ENCODE results near the gene DGKI. TPM values are rescaled to one million over a fixed set of nuclear protein-coding genes. Genes with fewer than 3 reads are reported as not detected.

DGKI gene
- total RNA-seq, 3 donors from 2014 or later (not counting 1 experiment from before 2014, with no cell fraction given): 0.53 TPM; not detected in 2

- no peaks in the 10 kb centered on the region for H3K9me3 ChIP-seq (ENCODE audit: control insufficient read depth, insufficient read depth, low read length)
- intact Hi-C loops (cut with micrococcal nuclease): no loop called here
- H3K36me3 ChIP-seq (ENCODE audit: control insufficient read depth, insufficient read depth, low read length): no peaks in the 10 kb centered on the region
- no peaks in the 10 kb centered on the region for H3K27me3 Mint-ChIP-seq (ENCODE audit: low read depth in 2 of 2)
- H3K36me3 Mint-ChIP-seq: no peaks in the 10 kb centered on the region
- no peak for TF ChIP-seq CTCF (IDR thresholded peaks at IDR 0.05)
- no peaks in the 10 kb centered on the region for H3K4me1 ChIP-seq (ENCODE audit: control insufficient read depth, insufficient read depth, low read length)
- DNase-seq: no peak
- no peaks in the 10 kb centered on the region for H3K4me1 Mint-ChIP-seq
- WGBS (ENCODE audit: insufficient coverage): 85% methylated on average over 5 of the region's 7 CpGs
- H3K27ac ChIP-seq (ENCODE audit: low read length): no peak overlapping the region
- H3K27ac Mint-ChIP-seq: no peak overlapping the region
- no peak overlapping the region for H3K4me3 Mint-ChIP-seq
- peaks cover 0 to 4% of the 10 kb centered on the region in 2 donors for H3K9me3 Mint-ChIP-seq
- no peaks in the 10 kb centered on the region for H3K27me3 ChIP-seq (ENCODE audit: control insufficient read depth, insufficient read depth, low read length)
- ATAC-seq: no peak
- H3K4me3 ChIP-seq (ENCODE audit: low read length): no peak overlapping the region
These were observed 370.8 kb downstream of the DGKI start for GRCh38 chr7:137475966-137476365.

GRCh38 chr7:137474540-137475026 lies 372.2 kb downstream of the DGKI start:
- Histone ChIP-seq H3K4me1 (ENCODE audit: control insufficient read depth, insufficient read depth, low read length) (no peaks in the 10 kb centered on the region), H3K4me3 (ENCODE audit: low read length) (no peak overlapping the region), H3K27me3 (ENCODE audit: control insufficient read depth, insufficient read depth, low read length) (no peaks in the 10 kb centered on the region), H3K9me3 (ENCODE audit: control insufficient read depth, insufficient read depth, low read length) (no peaks in the 10 kb centered on the region), H3K36me3 (ENCODE audit: control insufficient read depth, insufficient read depth, low read length) (no peaks in the 10 kb centered on the region), H3K27ac (ENCODE audit: low read length) (no peak overlapping the region)
- no peaks in the 10 kb centered on the region for H3K4me1 Mint-ChIP-seq
- ATAC-seq: no peak
- 91% methylated on average over 10 of the region's 11 CpGs for WGBS (ENCODE audit: insufficient coverage)
- no peak for TF ChIP-seq CTCF (IDR thresholded peaks at IDR 0.05)
- no peak overlapping the region for H3K27ac Mint-ChIP-seq
- no peak overlapping the region for H3K4me3 Mint-ChIP-seq
- H3K9me3 Mint-ChIP-seq: peaks cover 0 to 2% of the 10 kb centered on the region in 2 donors
- DNase-seq: no peak
- intact Hi-C loops (cut with micrococcal nuclease): no loop called here
- H3K36me3 Mint-ChIP-seq: no peaks in the 10 kb centered on the region
- no peaks in the 10 kb centered on the region for H3K27me3 Mint-ChIP-seq (ENCODE audit: low read depth in 2 of 2)

DNA sequence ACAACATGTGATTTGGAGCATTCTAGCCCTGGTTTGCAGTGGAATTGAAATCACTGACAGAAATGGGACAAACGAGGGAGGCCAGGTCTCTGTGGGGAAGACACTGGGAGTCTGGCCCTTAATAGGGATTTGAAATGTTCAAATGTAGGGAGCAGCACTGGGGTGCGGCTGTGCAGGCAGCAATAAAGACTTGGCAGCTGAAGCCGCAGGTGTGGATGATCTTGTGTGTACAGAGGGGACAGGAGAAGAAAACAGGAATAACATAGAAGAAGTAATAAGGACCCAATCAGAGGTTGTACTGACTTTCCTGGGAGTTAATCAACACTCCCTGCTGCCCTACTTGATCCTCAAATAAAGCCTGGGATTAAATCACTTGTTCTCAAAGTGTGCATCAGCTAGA lies 375.6 kb downstream of the DGKI start:
- Histone ChIP-seq H3K4me1 (ENCODE audit: control insufficient read depth, insufficient read depth, low read length) (no peaks in the 10 kb centered on the region), H3K4me3 (ENCODE audit: low read length) (no peak overlapping the region), H3K36me3 (ENCODE audit: control insufficient read depth, insufficient read depth, low read length) (no peaks in the 10 kb centered on the region), H3K27me3 (ENCODE audit: control insufficient read depth, insufficient read depth, low read length) (no peaks in the 10 kb centered on the region), H3K9me3 (ENCODE audit: control insufficient read depth, insufficient read depth, low read length) (no peaks in the 10 kb centered on the region), H3K27ac (ENCODE audit: low read length) (no peak overlapping the region)
- TF ChIP-seq CTCF (IDR thresholded peaks at IDR 0.05): no peak
- Mint-ChIP-seq H3K27ac (no peak overlapping the region), H3K4me3 (no peak overlapping the region), H3K4me1 (no peaks in the 10 kb centered on the region), H3K36me3 (no peaks in the 10 kb centered on the region), H3K27me3 (ENCODE audit: low read depth in 2 of 2) (no peaks in the 10 kb centered on the region), H3K9me3 (peaks cover 0 to 2% of the 10 kb centered on the region in 2 donors)
- ATAC-seq (no peak), DNase-seq (no peak)
- intact Hi-C loops (cut with micrococcal nuclease): no loop called here
- 85% methylated on average over 3 of the region's 3 CpGs for WGBS (ENCODE audit: insufficient coverage)

- H3K9me3 ChIP-seq (ENCODE audit: control insufficient read depth, insufficient read depth, low read length): no peaks in the 10 kb centered on the region
- no peak overlapping the region for H3K4me3 Mint-ChIP-seq
- no peaks in the 10 kb centered on the region for H3K27me3 Mint-ChIP-seq (ENCODE audit: low read depth in 2 of 2)
- H3K9me3 Mint-ChIP-seq: peaks cover 2% of the 10 kb centered on the region in 2 donors
- intact Hi-C loops (cut with micrococcal nuclease): no loop called here
- 93% methylated on average over 6 of the region's 6 CpGs for WGBS (ENCODE audit: insufficient coverage)
- DNase-seq (no peak), ATAC-seq (no peak)
- H3K4me1 ChIP-seq (ENCODE audit: control insufficient read depth, insufficient read depth, low read length): no peaks in the 10 kb centered on the region
- no peak overlapping the region for H3K27ac Mint-ChIP-seq
- H3K4me3 ChIP-seq (ENCODE audit: low read length): no peak overlapping the region
- no peak for TF ChIP-seq CTCF (IDR thresholded peaks at IDR 0.05)
- no peak overlapping the region for H3K27ac ChIP-seq (ENCODE audit: low read length)
- H3K27me3 ChIP-seq (ENCODE audit: control insufficient read depth, insufficient read depth, low read length): no peaks in the 10 kb centered on the region
- no peaks in the 10 kb centered on the region for H3K36me3 Mint-ChIP-seq
- H3K36me3 ChIP-seq (ENCODE audit: control insufficient read depth, insufficient read depth, low read length): no peaks in the 10 kb centered on the region
- no peaks in the 10 kb centered on the region for H3K4me1 Mint-ChIP-seq
These were observed 376.9 kb downstream of the DGKI start for GRCh38 chr7:137469858-137470257.

Measured in natural killer cell (primary cell).